Esophagus (tissue), 2 donors: ENCODE measurements around the gene TRMO. TPM values are rescaled to one million over a fixed set of nuclear protein-coding genes. Genes with fewer than 3 reads are reported as not detected.

Experiments
- H3K27ac ChIP-seq, 2 donors: one replicate each; pipeline ENCODE4 v1.5.1; 2013; ENCODE audit warnings: low read depth in 2 of 2, mild to moderate bottlenecking in 2 of 2, inconsistent platforms in 1 of 2, low read length in 1 of 2, moderate library complexity in 1 of 2
- H3K27me3 ChIP-seq, 2 donors: one replicate each; pipeline ENCODE4 v1.6.1; 2013; ENCODE audit warnings: low read length in 2 of 2, control low read depth in 1 of 2, mild to moderate bottlenecking in 1 of 2; ENCODE audit not compliant: insufficient read depth in 2 of 2, control insufficient read depth in 1 of 2
- H3K36me3 ChIP-seq, 2 donors: one replicate each; pipeline ENCODE4 v1.6.1; 2013; ENCODE audit warnings: low read length in 1 of 2; ENCODE audit not compliant: control insufficient read depth in 2 of 2, insufficient read depth in 2 of 2
- H3K4me1 ChIP-seq, 2 donors: one replicate each; pipeline ENCODE4 v1.6.1; 2013; ENCODE audit warnings: low read length in 1 of 2; ENCODE audit not compliant: control insufficient read depth in 2 of 2, insufficient read depth in 2 of 2
- H3K4me3 ChIP-seq, 2 donors: one replicate each; pipeline ENCODE4 v1.5.1; 2013; ENCODE audit warnings: low read length in 2 of 2, mild to moderate bottlenecking in 2 of 2, low read depth in 1 of 2, moderate library complexity in 1 of 2
- H3K9me3 ChIP-seq, 2 donors: one replicate each; pipeline ENCODE4 v1.6.1; 2013; ENCODE audit warnings: mild to moderate bottlenecking in 2 of 2, low read depth in 1 of 2, low read length in 1 of 2, moderate library complexity in 1 of 2; ENCODE audit not compliant: control insufficient read depth in 2 of 2, insufficient read depth in 1 of 2
- WGBS, 2 donors: extraction: QIAGEN DNeasy Blood & Tissue Kit; methylation state at CpG; one replicate each; pipeline ENCODE4 v1.1.7; 2013; 5-methylcytosine and 5-hydroxymethylcytosine counted together
- polyA plus RNA-seq, 2 donors: library from polyadenylated mRNA; stranded (reverse); fragments of 200-250 nt; gene quantifications; one replicate each; pipeline ENCODE4 v1.2.3, GENCODE V29; 2013
- donor health status: healthy with polysubstance abuse.
- donor health status: Bipolar disorder and iron deficiency.

TRMO gene
- polyA plus RNA-seq, 2 donors = 4.3 to 8.9 TPM

- Histone ChIP-seq H3K36me3 (no peaks in the 10 kb centered on the region), H3K4me1 (no peaks in the 10 kb centered on the region), H3K4me3 (no peak overlapping the region), H3K9me3 (no peaks in the 10 kb centered on the region), H3K27me3 (no peaks in the 10 kb centered on the region), H3K27ac (no peak overlapping the region)
- 62 to 73% methylated on average over 4 of the region's 4 CpGs for WGBS, 2 donors
Observed at GRCh38 chr9:97928986-97929604, 6.8 kb upstream of the TRMO start.

GRCh38 chr9:97925497-97926334 lies 3.4 kb upstream of the TRMO start:
- Histone ChIP-seq H3K36me3 (no peaks in the 10 kb centered on the region), H3K27me3 (no peaks in the 10 kb centered on the region), H3K9me3 (no peaks in the 10 kb centered on the region), H3K27ac (no peak overlapping the region), H3K4me1 (no peaks in the 10 kb centered on the region), H3K4me3 (no peak overlapping the region)
- 72 to 79% methylated on average over 5 of the region's 5 CpGs for WGBS, 2 donors

GRCh38 chr9:97924386-97924785 lies 2.1 kb upstream of the TRMO start:
- 58 to 60% methylated on average over 4 of the region's 4 CpGs for WGBS, 2 donors

GRCh38 chr9:97923529-97924108 lies 1.3 kb upstream of the TRMO start:
- no peaks in the 10 kb centered on the region for H3K36me3 ChIP-seq
- 0 to 1% methylated on average over 8 of the region's 8 CpGs for WGBS, 2 donors
- no peaks in the 10 kb centered on the region for H3K9me3 ChIP-seq
- no peak overlapping the region for H3K27ac ChIP-seq
- peak overlapping the region in 1 of 2 donors; percentile 7 for H3K4me3 ChIP-seq
- no peaks in the 10 kb centered on the region for H3K27me3 ChIP-seq
- H3K4me1 ChIP-seq = no peaks in the 10 kb centered on the region

More at GRCh38 chr9:97924386-97924785, 2.1 kb upstream of the TRMO start:
- Histone ChIP-seq H3K4me1 (no peaks in the 10 kb centered on the region), H3K4me3 (no peak overlapping the region), H3K9me3 (no peaks in the 10 kb centered on the region), H3K27ac (no peak overlapping the region), H3K36me3 (no peaks in the 10 kb centered on the region), H3K27me3 (no peaks in the 10 kb centered on the region)

GRCh38 chr9:97919217-97919813 lies 3.0 kb downstream of the TRMO start:
- no peaks in the 10 kb centered on the region for H3K4me1 ChIP-seq

DNA sequence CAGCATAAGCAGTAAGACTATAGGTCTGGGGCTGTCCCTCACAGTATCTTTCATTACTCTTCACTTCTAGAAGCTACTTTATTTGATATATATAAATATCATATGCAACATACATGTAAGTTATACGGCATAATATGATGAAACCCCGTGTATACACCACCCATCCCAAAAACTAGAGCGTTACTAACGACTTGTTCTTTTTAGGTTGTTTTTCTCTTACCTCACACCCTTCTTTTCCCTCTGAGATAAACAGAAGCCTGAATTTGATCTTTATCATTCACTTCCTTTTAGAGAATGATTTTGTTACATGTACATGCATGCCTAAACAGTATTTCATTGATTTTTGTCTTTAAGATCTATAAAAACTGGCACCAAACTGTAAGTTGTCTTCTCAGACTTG lies 3.7 kb downstream of the TRMO start:
- no peak overlapping the region for H3K4me3 ChIP-seq
- no peaks in the 10 kb centered on the region for H3K4me1 ChIP-seq
- H3K9me3 ChIP-seq = no peaks in the 10 kb centered on the region
- peaks cover 0 to 3% of the 10 kb centered on the region in 2 donors for H3K36me3 ChIP-seq
- H3K27ac ChIP-seq = no peak overlapping the region
- no peaks in the 10 kb centered on the region for H3K27me3 ChIP-seq
- 68 to 71% methylated on average over 4 of the region's 4 CpGs for WGBS, 2 donors

More at GRCh38 chr9:97919217-97919813, 3.0 kb downstream of the TRMO start:
- H3K9me3 ChIP-seq = no peaks in the 10 kb centered on the region
- no peak overlapping the region for H3K4me3 ChIP-seq
- H3K27me3 ChIP-seq = no peaks in the 10 kb centered on the region
- H3K27ac ChIP-seq = no peak overlapping the region
- peaks cover 0 to 3% of the 10 kb centered on the region in 2 donors for H3K36me3 ChIP-seq

GRCh38 chr9:97911970-97912369 lies 10.3 kb downstream of the TRMO start:
- 80 to 83% methylated on average over 1 of the region's 1 CpG for WGBS, 2 donors
- Histone ChIP-seq H3K4me1 (peaks cover 0 to 5% of the 10 kb centered on the region in 2 donors), H3K27ac (no peak overlapping the region), H3K9me3 (no peaks in the 10 kb centered on the region), H3K36me3 (peaks cover 11 to 18% of the 10 kb centered on the region in 2 donors), H3K27me3 (no peaks in the 10 kb centered on the region), H3K4me3 (no peak overlapping the region)

GRCh38 chr9:97911528-97911927 lies 10.8 kb downstream of the TRMO start:
- Histone ChIP-seq H3K9me3 (no peaks in the 10 kb centered on the region), H3K36me3 (peaks cover 11 to 18% of the 10 kb centered on the region in 2 donors), H3K4me3 (no peak overlapping the region), H3K4me1 (peaks cover 0 to 5% of the 10 kb centered on the region in 2 donors), H3K27me3 (no peaks in the 10 kb centered on the region), H3K27ac (no peak overlapping the region)
- WGBS, 2 donors = 96 to 98% methylated on average over 2 of the region's 2 CpGs

- Histone ChIP-seq H3K27ac (peak overlapping the region in 1 of 2 donors; percentile 58), H3K27me3 (no peaks in the 10 kb centered on the region), H3K9me3 (no peaks in the 10 kb centered on the region), H3K36me3 (peaks cover 11 to 18% of the 10 kb centered on the region in 2 donors), H3K4me1 (peaks cover 0 to 5% of the 10 kb centered on the region in 2 donors), H3K4me3 (no peak overlapping the region)
- 61 to 76% methylated on average over 6 of the region's 6 CpGs for WGBS, 2 donors
Observed at GRCh38 chr9:97910357-97910756, 11.9 kb downstream of the TRMO start.
